ENCODE results near the gene FOXB1.

DNA sequence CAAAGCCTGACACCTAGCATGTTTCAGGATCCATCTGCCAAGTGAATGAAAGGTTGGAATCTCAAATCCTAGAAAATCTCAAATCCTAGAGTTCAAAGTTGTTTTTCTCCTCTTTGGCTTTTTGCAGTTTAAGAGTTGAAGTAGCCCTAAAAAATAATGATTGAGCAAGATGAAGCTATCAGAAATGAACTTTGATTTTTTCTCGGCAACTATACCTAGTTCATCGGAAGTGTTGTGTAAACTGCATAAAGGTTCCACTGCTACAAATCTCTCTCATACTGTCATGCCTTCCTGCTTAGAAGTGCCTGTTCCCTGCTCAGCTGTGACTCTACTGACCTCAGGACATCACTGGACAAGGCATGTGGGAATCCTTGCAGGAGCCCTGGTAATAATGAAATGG, 35.8 kb upstream of the FOXB1 start:
- TF ChIP-seq, protein P1, sequence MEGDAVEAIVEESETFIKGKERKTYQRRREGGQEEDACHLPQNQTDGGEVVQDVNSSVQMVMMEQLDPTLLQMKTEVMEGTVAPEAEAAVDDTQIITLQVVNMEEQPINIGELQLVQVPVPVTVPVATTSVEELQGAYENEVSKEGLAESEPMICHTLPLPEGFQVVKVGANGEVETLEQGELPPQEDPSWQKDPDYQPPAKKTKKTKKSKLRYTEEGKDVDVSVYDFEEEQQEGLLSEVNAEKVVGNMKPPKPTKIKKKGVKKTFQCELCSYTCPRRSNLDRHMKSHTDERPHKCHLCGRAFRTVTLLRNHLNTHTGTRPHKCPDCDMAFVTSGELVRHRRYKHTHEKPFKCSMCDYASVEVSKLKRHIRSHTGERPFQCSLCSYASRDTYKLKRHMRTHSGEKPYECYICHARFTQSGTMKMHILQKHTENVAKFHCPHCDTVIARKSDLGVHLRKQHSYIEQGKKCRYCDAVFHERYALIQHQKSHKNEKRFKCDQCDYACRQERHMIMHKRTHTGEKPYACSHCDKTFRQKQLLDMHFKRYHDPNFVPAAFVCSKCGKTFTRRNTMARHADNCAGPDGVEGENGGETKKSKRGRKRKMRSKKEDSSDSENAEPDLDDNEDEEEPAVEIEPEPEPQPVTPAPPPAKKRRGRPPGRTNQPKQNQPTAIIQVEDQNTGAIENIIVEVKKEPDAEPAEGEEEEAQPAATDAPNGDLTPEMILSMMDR (IDR thresholded peaks at IDR 0.05): no peak
- no peak for TF ChIP-seq POLR2AphosphoS5 (IDR thresholded peaks at IDR 0.05)
